ENCODE data around the gene CLMP. TPM values are rescaled to one million over a fixed set of nuclear protein-coding genes. Genes with fewer than 3 reads are reported as not detected.

CLMP gene
- polyA plus RNA-seq, 1 donor from 2014 or later, result not detected

- no peak overlapping the region for H3K9ac ChIP-seq (ENCODE audit: low read length)
- no peaks in the 10 kb centered on the region for H3K9me3 ChIP-seq (ENCODE audit: low read length)
- H2AFZ ChIP-seq (ENCODE audit: low read depth, low read length), result no peak overlapping the region
- no peaks in the 10 kb centered on the region for H4K20me1 ChIP-seq (ENCODE audit: insufficient read depth)
- no peak overlapping the region for H3K4me3 ChIP-seq (ENCODE audit: low read length)
- H3F3A ChIP-seq (ENCODE audit: insufficient read depth, low read length, poor library complexity, severe bottlenecking), result no peaks in the 10 kb centered on the region
- H3K27ac ChIP-seq (ENCODE audit: low read length), result no peak overlapping the region
- no peak overlapping the region for H3K4me2 ChIP-seq (ENCODE audit: low read length)
- H3K9me2 ChIP-seq (ENCODE audit: insufficient read depth, low read length), result no peaks in the 10 kb centered on the region
- TF ChIP-seq POLR2AphosphoS5 (IDR thresholded peaks at IDR 0.05) (no peak), TAF1 (IDR thresholded peaks at IDR 0.05; ENCODE audit: low read depth) (no peak), REST (IDR thresholded peaks at IDR 0.05; ENCODE audit: borderline replicate concordance) (no peak), MXI1 (conservative IDR thresholded peaks at IDR 0.05; ENCODE audit: poor library complexity, severe bottlenecking) (no peak)
- no peaks in the 10 kb centered on the region for H3K36me3 ChIP-seq (ENCODE audit: insufficient read depth, low read length)
- H3K27me3 ChIP-seq (ENCODE audit: insufficient read depth, low read depth, low read length), result no peaks in the 10 kb centered on the region
- no peaks in the 10 kb centered on the region for H3K79me2 ChIP-seq (replicated peaks; ENCODE audit: insufficient read depth, low read length)
Measured at GRCh38 chr11:123085497-123085896, 109.6 kb downstream of the CLMP start.

- Histone ChIP-seq H3K79me2 (replicated peaks; ENCODE audit: insufficient read depth, low read length) (no peaks in the 10 kb centered on the region), H3K27me3 (ENCODE audit: insufficient read depth, low read depth, low read length) (no peaks in the 10 kb centered on the region), H3K4me3 (ENCODE audit: low read length) (no peak overlapping the region), H3K36me3 (ENCODE audit: insufficient read depth, low read length) (no peaks in the 10 kb centered on the region), H3K4me2 (ENCODE audit: low read length) (no peak overlapping the region), H3F3A (ENCODE audit: insufficient read depth, low read length, poor library complexity, severe bottlenecking) (no peaks in the 10 kb centered on the region), H4K20me1 (ENCODE audit: insufficient read depth) (no peaks in the 10 kb centered on the region), H3K27ac (ENCODE audit: low read length) (no peak overlapping the region), H3K9me2 (ENCODE audit: insufficient read depth, low read length) (no peaks in the 10 kb centered on the region), H2AFZ (ENCODE audit: low read depth, low read length) (no peak overlapping the region), H3K9ac (ENCODE audit: low read length) (no peak overlapping the region), H3K9me3 (ENCODE audit: low read length) (no peaks in the 10 kb centered on the region)
- TF ChIP-seq POLR2AphosphoS5 (IDR thresholded peaks at IDR 0.05), result no peak
Measured at GRCh38 chr11:123084454-123084853, 110.6 kb downstream of the CLMP start.

DNA sequence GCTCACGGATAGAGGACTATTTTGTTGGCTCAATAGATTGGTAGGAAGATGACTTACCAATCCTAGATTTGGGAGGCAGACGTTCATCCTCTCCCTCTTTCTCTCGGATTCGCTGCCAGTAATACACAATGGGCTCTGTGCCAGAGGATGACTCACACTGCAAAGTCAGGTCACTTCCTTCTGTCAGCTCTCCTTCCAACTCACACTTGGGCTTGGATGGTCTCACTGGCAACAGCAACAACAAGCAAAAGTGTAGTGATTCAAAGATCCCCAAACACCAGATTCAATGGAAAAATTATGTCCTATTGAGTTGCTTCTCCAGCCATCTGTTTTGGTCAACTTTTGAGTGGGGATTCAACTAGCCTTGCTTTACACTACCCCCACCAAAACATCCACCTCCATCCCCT lies 111.4 kb downstream of the CLMP start:
- no peaks in the 10 kb centered on the region for H3K27me3 ChIP-seq (ENCODE audit: insufficient read depth, low read depth, low read length)
- no peaks in the 10 kb centered on the region for H3K36me3 ChIP-seq (ENCODE audit: insufficient read depth, low read length)
- H3K9me3 ChIP-seq (ENCODE audit: low read length), result no peaks in the 10 kb centered on the region
- no peaks in the 10 kb centered on the region for H3K9me2 ChIP-seq (ENCODE audit: insufficient read depth, low read length)
- TF ChIP-seq EP300 (conservative IDR thresholded peaks at IDR 0.05; ENCODE audit: poor library complexity, severe bottlenecking), result no peak
- no peak for TF ChIP-seq EZH2 (IDR thresholded peaks at IDR 0.05; ENCODE audit: borderline replicate concordance, insufficient read depth, low read length, poor library complexity, severe bottlenecking)
- no peak for TF ChIP-seq REST (IDR thresholded peaks at IDR 0.05; ENCODE audit: borderline replicate concordance)
- no peak for TF ChIP-seq MXI1 (conservative IDR thresholded peaks at IDR 0.05; ENCODE audit: poor library complexity, severe bottlenecking)
- TF ChIP-seq RAD21 (conservative IDR thresholded peaks at IDR 0.05), result no peak
- TF ChIP-seq POLR2AphosphoS5 (IDR thresholded peaks at IDR 0.05), result no peak
- TF ChIP-seq SMC3 (conservative IDR thresholded peaks at IDR 0.05; ENCODE audit: poor library complexity), result no peak
- TF ChIP-seq, protein P1, sequence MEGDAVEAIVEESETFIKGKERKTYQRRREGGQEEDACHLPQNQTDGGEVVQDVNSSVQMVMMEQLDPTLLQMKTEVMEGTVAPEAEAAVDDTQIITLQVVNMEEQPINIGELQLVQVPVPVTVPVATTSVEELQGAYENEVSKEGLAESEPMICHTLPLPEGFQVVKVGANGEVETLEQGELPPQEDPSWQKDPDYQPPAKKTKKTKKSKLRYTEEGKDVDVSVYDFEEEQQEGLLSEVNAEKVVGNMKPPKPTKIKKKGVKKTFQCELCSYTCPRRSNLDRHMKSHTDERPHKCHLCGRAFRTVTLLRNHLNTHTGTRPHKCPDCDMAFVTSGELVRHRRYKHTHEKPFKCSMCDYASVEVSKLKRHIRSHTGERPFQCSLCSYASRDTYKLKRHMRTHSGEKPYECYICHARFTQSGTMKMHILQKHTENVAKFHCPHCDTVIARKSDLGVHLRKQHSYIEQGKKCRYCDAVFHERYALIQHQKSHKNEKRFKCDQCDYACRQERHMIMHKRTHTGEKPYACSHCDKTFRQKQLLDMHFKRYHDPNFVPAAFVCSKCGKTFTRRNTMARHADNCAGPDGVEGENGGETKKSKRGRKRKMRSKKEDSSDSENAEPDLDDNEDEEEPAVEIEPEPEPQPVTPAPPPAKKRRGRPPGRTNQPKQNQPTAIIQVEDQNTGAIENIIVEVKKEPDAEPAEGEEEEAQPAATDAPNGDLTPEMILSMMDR (IDR thresholded peaks at IDR 0.05; ENCODE audit: poor library complexity, severe bottlenecking), result no peak
- no peak for TF ChIP-seq TAF1 (IDR thresholded peaks at IDR 0.05; ENCODE audit: low read depth)
- H3K27ac ChIP-seq (ENCODE audit: low read length), result no peak overlapping the region
- no peak overlapping the region for H3K9ac ChIP-seq (ENCODE audit: low read length)
- no peak overlapping the region for H3K4me2 ChIP-seq (ENCODE audit: low read length)
- no peaks in the 10 kb centered on the region for H4K20me1 ChIP-seq (ENCODE audit: insufficient read depth)
- no peaks in the 10 kb centered on the region for H3K79me2 ChIP-seq (replicated peaks; ENCODE audit: insufficient read depth, low read length)
- H3F3A ChIP-seq (ENCODE audit: insufficient read depth, low read length, poor library complexity, severe bottlenecking), result no peaks in the 10 kb centered on the region
- H3K4me3 ChIP-seq (ENCODE audit: low read length), result no peak overlapping the region
- no peak overlapping the region for H2AFZ ChIP-seq (ENCODE audit: low read depth, low read length)
